Nephron (organoid): Measurements from ENCODE around the gene LHFPL6.
A peak's percentile ranks its signal among the peaks of the same experiment; 100 is the strongest.

Experiments
- H3K27ac Mint-ChIP-seq, 3 experiments: 2 replicates each; pipeline ENCODE4 v1.8.0; 2020; ENCODE audit warnings: mixed read lengths in 3 of 3, mild to moderate bottlenecking in 2 of 3, moderate library complexity in 1 of 3
- H3K27me3 Mint-ChIP-seq: 2 replicates; pipeline ENCODE4 v1.8.0; 2021; ENCODE audit warnings: low read depth, mild to moderate bottlenecking, moderate library complexity, mixed read lengths
- H3K36me3 Mint-ChIP-seq: 2 replicates; pipeline ENCODE4 v1.8.0; 2020; ENCODE audit warnings: low read depth, mixed read lengths
- H3K4me1 Mint-ChIP-seq: 2 replicates; pipeline ENCODE4 v1.8.0; 2020; ENCODE audit warnings: mixed read lengths
- H3K4me3 Mint-ChIP-seq, 3 experiments: 2 replicates each; pipeline ENCODE4 v1.8.0; 2020; ENCODE audit warnings: mild to moderate bottlenecking in 3 of 3, mixed read lengths in 3 of 3, moderate library complexity in 2 of 3
- H3K9me3 Mint-ChIP-seq: 2 replicates; pipeline ENCODE4 v1.8.0; 2020; ENCODE audit warnings: mixed read lengths
- TF ChIP-seq, protein P1 (sequence below), 3 experiments: fragments of 200-600 bp; sonication (generic); IDR thresholded peaks; one replicate each; pipeline ENCODE4 v1.5.0; 2021; ENCODE audit warnings: antibody characterized with exemption in 3 of 3; ENCODE audit not compliant: unreplicated experiment in 3 of 3

LHFPL6 gene

DNA sequence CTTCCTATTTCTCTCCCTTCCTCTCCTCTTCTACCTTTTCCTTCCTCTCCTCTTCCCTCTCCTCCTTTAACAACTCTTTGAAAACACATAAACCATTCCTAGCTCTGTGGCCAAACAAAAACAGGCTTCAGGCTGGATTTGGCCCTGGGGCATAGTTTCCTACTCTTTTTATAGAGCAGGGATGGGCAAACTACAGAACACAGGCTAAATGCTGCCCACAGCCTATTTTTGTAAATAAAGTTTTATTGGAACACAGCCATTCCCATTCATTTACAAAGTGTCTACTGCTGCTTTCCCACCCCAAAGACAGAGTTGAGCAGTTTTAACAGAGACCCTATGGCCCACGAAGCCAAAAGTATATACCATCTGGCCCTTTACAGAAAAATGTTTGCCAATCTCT is 35.4 kb downstream of the LHFPL6 start:
- Mint-ChIP-seq H3K9me3 (no peaks in the 10 kb centered on the region), H3K27ac (no peak overlapping the region), H3K4me1 (peaks cover 43% of the 10 kb centered on the region), H3K4me3 (no peak overlapping the region), H3K27me3 (no peaks in the 10 kb centered on the region), H3K36me3 (no peaks in the 10 kb centered on the region)
- TF ChIP-seq, protein P1, sequence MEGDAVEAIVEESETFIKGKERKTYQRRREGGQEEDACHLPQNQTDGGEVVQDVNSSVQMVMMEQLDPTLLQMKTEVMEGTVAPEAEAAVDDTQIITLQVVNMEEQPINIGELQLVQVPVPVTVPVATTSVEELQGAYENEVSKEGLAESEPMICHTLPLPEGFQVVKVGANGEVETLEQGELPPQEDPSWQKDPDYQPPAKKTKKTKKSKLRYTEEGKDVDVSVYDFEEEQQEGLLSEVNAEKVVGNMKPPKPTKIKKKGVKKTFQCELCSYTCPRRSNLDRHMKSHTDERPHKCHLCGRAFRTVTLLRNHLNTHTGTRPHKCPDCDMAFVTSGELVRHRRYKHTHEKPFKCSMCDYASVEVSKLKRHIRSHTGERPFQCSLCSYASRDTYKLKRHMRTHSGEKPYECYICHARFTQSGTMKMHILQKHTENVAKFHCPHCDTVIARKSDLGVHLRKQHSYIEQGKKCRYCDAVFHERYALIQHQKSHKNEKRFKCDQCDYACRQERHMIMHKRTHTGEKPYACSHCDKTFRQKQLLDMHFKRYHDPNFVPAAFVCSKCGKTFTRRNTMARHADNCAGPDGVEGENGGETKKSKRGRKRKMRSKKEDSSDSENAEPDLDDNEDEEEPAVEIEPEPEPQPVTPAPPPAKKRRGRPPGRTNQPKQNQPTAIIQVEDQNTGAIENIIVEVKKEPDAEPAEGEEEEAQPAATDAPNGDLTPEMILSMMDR (IDR thresholded peaks at IDR 0.05; ENCODE audit: unreplicated experiment in 3 of 3) = no peak

DNA sequence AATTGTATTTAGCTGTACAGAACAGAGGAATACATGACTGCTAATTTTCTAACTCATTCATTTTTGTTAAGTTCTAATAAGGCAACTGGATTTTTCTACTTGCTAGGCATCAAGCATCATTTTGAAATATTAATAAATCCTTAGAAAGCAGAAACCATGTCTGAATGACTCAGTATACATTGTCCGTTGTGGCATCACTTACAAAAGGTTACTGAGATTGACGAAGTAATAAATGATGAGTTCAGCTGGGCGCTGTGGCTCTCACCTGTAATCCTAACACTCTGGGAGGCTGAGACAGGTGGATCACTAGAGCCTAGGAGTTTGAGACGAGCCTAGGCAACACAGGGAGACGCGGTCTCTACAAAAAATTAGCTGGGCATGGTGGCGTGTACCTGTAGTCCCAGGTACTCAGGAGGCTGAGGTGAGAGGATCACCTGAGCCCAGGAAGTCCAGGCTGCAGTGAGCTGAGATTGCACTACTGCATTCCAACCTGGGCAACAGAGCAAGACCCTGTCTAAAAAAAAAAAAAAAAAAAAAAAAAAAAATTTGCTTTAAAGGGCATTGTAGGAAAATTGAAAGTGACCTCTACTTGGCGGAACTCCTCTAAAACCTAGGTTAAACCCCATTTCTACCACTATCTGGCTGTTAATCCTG is 36.6 kb downstream of the LHFPL6 start:
- peaks cover 42% of the 10 kb centered on the region for H3K4me1 Mint-ChIP-seq
- no peaks in the 10 kb centered on the region for H3K36me3 Mint-ChIP-seq
- H3K27ac Mint-ChIP-seq = peak overlapping the region in 2 of 3 experiments; percentile 13 to 82
- no peak overlapping the region for H3K4me3 Mint-ChIP-seq
- TF ChIP-seq, protein P1 (IDR thresholded peaks at IDR 0.05; ENCODE audit: unreplicated experiment in 3 of 3) = no peak
- H3K9me3 Mint-ChIP-seq = no peaks in the 10 kb centered on the region
- H3K27me3 Mint-ChIP-seq = no peaks in the 10 kb centered on the region

GRCh38 chr13:39565036-39565949 is 37.7 kb downstream of the LHFPL6 start:
- Mint-ChIP-seq H3K27me3 (no peaks in the 10 kb centered on the region), H3K4me3 (no peak overlapping the region), H3K4me1 (peaks cover 42% of the 10 kb centered on the region), H3K27ac (peak overlapping the region in 2 of 3 experiments; percentile 13 to 82), H3K9me3 (no peaks in the 10 kb centered on the region), H3K36me3 (no peaks in the 10 kb centered on the region)
- TF ChIP-seq, protein P1 (IDR thresholded peaks at IDR 0.05; ENCODE audit: unreplicated experiment in 3 of 3) = no peak

GRCh38 chr13:39563470-39563735 is 39.6 kb downstream of the LHFPL6 start:
- Mint-ChIP-seq H3K4me3 (no peak overlapping the region), H3K9me3 (no peaks in the 10 kb centered on the region), H3K27ac (peak overlapping the region in 1 of 3 experiments; percentile 18), H3K36me3 (no peaks in the 10 kb centered on the region), H3K27me3 (no peaks in the 10 kb centered on the region), H3K4me1 (peaks cover 52% of the 10 kb centered on the region)
- TF ChIP-seq, protein P1 (IDR thresholded peaks at IDR 0.05; ENCODE audit: unreplicated experiment in 3 of 3) = no peak

DNA sequence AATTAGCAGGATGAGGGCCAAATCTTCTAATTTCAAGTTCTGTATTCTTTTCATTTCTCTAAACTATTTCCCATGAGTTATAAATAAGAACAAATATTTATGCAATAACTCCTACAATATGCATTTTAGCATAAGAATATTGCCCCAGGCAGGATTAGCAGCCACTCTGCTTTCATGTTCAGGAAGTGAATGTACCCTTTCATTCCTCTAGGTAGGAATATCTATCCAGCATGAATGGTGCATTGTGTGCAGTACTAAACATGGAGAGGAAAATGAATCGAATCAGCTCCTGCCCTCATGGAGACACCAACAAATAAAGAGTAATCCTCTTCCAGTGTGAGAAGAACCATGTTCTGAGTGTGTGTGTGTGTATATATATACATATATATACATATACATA is 41.0 kb downstream of the LHFPL6 start:
- H3K4me3 Mint-ChIP-seq = no peak overlapping the region
- no peak overlapping the region for H3K27ac Mint-ChIP-seq
- peaks cover 2% of the 10 kb centered on the region for H3K9me3 Mint-ChIP-seq
- no peaks in the 10 kb centered on the region for H3K36me3 Mint-ChIP-seq
- TF ChIP-seq, protein P1 (IDR thresholded peaks at IDR 0.05; ENCODE audit: unreplicated experiment in 3 of 3) = no peak
- H3K4me1 Mint-ChIP-seq = peaks cover 49% of the 10 kb centered on the region
- no peaks in the 10 kb centered on the region for H3K27me3 Mint-ChIP-seq
